PC-3 (cell line): ENCODE measurements around the gene CCL14. TPM values are rescaled to one million over a fixed set of nuclear protein-coding genes. Genes with fewer than 3 reads are reported as not detected.

Experiments
- ATAC-seq: fragments of 200-7000 bp; cut with Tn5 transposase; 2 replicates; pipeline ENCODE4 v1.9.1; 2020; ENCODE audit warnings: mild to moderate bottlenecking, moderate library complexity
- BruUV-seq: library from RNA; stranded (reverse); fragments of 400-500 nt; replicated peaks from 2 replicates; lab custom pipeline; 2021; lab: Mats Ljungman, UMichigan
- CTCF ChIA-PET: fragments of 300-600 bp; sonication (Branson Sonifier 250); formaldehyde crosslinking; loops from one replicate; lab custom pipeline; 2022; ENCODE audit warnings: antibody characterized with exemption; lab: Charles Lee
- POLR2A ChIA-PET: fragments of 300-600 bp; sonication (Branson Sonifier 250); formaldehyde crosslinking; loops from one replicate; lab custom pipeline; 2022; ENCODE audit warnings: antibody characterized with exemption; ENCODE audit not compliant: unreplicated experiment; lab: Charles Lee
- DNase-seq: peaks from one replicate; pipeline ENCODE4 v3.0.0-alpha.2; 2015
- H2AFZ ChIP-seq: fragments of 300-600 bp; sonication (generic); 2 replicates; pipeline ENCODE4 v1.6.0; 2016; ENCODE audit warnings: antibody characterized with exemption, low read length
- H3F3A ChIP-seq: fragments of 300-600 bp; sonication (generic); one replicate; pipeline ENCODE4 v1.6.0; 2017; ENCODE audit warnings: antibody characterized with exemption, low read length, control low read depth, mild to moderate bottlenecking; ENCODE audit not compliant: unreplicated experiment
- H3K27ac ChIP-seq: fragments of 300-600 bp; sonication (generic); 2 replicates; pipeline ENCODE4 v1.5.1; 2016; ENCODE audit warnings: mild to moderate bottlenecking, low read length
- H3K27me3 ChIP-seq: fragments of 300-600 bp; sonication (generic); 2 replicates; pipeline ENCODE4 v1.6.1; 2016; ENCODE audit warnings: low read length, mixed read lengths
- H3K36me3 ChIP-seq: fragments of 300-600 bp; sonication (generic); 2 replicates; pipeline ENCODE4 v1.6.1; 2016; ENCODE audit warnings: low read depth, mixed run types, low read length, mixed read lengths
- H3K4me1 ChIP-seq: fragments of 300-600 bp; sonication (generic); 2 replicates; pipeline ENCODE4 v1.5.1; 2016; ENCODE audit warnings: low read length; ENCODE audit not compliant: insufficient read depth
- H3K4me2 ChIP-seq: fragments of 300-600 bp; sonication (generic); 2 replicates; pipeline ENCODE4 v1.6.0; 2016; ENCODE audit warnings: low read length
- H3K4me3 ChIP-seq: fragments of 300-600 bp; sonication (generic); 2 replicates; pipeline ENCODE4 v1.5.1; 2016; ENCODE audit warnings: mild to moderate bottlenecking, low read length, mixed read lengths
- H3K79me2 ChIP-seq: fragments of 300-600 bp; sonication (generic); 2 replicates; pipeline ENCODE4 v1.6.1; 2017; ENCODE audit warnings: low read length, mixed read lengths
- H3K9ac ChIP-seq: fragments of 300-600 bp; sonication (generic); 2 replicates; pipeline ENCODE4 v1.6.0; 2016; ENCODE audit warnings: mild to moderate bottlenecking, low read length
- H3K9me2 ChIP-seq: fragments of 300-600 bp; sonication (generic); replicated peaks from 2 replicates; pipeline ENCODE4 v1.6.1; 2016; ENCODE audit warnings: mixed run types, low read length, mixed read lengths
- H3K9me3 ChIP-seq: fragments of 300-600 bp; sonication (generic); 2 replicates; pipeline ENCODE4 v1.6.1; 2016; ENCODE audit warnings: low read length, mixed read lengths
- H4K20me1 ChIP-seq: fragments of 300-600 bp; sonication (generic); 2 replicates; pipeline ENCODE4 v1.6.1; 2016; ENCODE audit warnings: low read length, mixed read lengths
- EZH2 ChIP-seq: fragments of 300-600 bp; sonication (generic); IDR thresholded peaks from one replicate; pipeline ENCODE4 v1.6.1; 2017; ENCODE audit warnings: antibody characterized with exemption, mild to moderate bottlenecking, low read length; ENCODE audit not compliant: unreplicated experiment
- EZH2phosphoT487 ChIP-seq: fragments of 300-600 bp; sonication (generic); IDR thresholded peaks from 2 replicates; pipeline ENCODE4 v1.6.1; 2018; ENCODE audit warnings: mild to moderate bottlenecking, antibody characterized with exemption, low read length, borderline replicate concordance
- intact Hi-C: fragments of 100-400 bp; cut with micrococcal nuclease; formaldehyde crosslinking; loops from 2 replicates; pipeline ENCODE4 v1.9.0; 2023
- total RNA-seq: library from RNA; depleted of rRNA; stranded (reverse); fragments of >200 nt; gene quantifications from 2 replicates; pipeline ENCODE4 v1.2.3, GENCODE V29; 2014; rRNA removed
- TF ChIP-seq, protein P1 (sequence below): fragments of 300-600 bp; sonication (generic); conservative IDR thresholded peaks from 2 replicates; pipeline ENCODE4 v1.5.1; 2017; ENCODE audit warnings: antibody characterized with exemption, low read depth, mild to moderate bottlenecking, low read length

CCL14 gene
- total RNA-seq, 1 experiment from 2014 or later, result not detected

DNA sequence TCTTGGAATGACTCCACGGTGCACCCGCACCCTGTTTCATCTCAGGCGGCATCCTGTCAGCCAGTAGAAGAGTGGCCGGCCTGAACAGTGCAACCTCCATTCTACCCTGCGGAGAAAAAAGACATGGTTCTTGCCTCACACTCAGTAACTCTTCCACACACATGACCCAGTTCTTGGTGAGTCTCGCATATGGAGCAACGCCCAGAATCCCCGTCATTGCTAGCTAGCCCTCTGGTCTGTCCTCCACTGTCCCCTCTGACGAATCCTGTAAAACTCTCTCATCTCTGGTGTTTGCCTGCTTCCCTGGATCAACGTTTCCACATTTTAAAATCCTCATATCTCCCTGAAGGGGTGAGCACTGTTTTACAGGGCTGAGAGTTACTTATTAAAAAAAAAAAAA lies 51.8 kb downstream of the CCL14 start:
- Histone ChIP-seq H3K79me2 (no peaks in the 10 kb centered on the region), H3K4me1 (peaks cover 7% of the 10 kb centered on the region; the same call in 1 of the 2 replicates), H3K9ac (no peak overlapping the region), H3K27ac (no peak overlapping the region), H3K4me3 (no peak overlapping the region), H3K36me3 (no peaks in the 10 kb centered on the region), H3F3A (no peaks in the 10 kb centered on the region), H3K4me2 (no peak overlapping the region), H3K27me3 (no peaks in the 10 kb centered on the region), H3K9me3 (no peaks in the 10 kb centered on the region), H4K20me1 (no peaks in the 10 kb centered on the region), H3K9me2 (no peaks in the 10 kb centered on the region), H2AFZ (no peak overlapping the region)
- ChIA-PET POLR2A (no interaction called here), CTCF (no interaction called here)
- TF ChIP-seq EZH2phosphoT487, result no peak
- no peak for TF ChIP-seq EZH2
- TF ChIP-seq, protein P1, sequence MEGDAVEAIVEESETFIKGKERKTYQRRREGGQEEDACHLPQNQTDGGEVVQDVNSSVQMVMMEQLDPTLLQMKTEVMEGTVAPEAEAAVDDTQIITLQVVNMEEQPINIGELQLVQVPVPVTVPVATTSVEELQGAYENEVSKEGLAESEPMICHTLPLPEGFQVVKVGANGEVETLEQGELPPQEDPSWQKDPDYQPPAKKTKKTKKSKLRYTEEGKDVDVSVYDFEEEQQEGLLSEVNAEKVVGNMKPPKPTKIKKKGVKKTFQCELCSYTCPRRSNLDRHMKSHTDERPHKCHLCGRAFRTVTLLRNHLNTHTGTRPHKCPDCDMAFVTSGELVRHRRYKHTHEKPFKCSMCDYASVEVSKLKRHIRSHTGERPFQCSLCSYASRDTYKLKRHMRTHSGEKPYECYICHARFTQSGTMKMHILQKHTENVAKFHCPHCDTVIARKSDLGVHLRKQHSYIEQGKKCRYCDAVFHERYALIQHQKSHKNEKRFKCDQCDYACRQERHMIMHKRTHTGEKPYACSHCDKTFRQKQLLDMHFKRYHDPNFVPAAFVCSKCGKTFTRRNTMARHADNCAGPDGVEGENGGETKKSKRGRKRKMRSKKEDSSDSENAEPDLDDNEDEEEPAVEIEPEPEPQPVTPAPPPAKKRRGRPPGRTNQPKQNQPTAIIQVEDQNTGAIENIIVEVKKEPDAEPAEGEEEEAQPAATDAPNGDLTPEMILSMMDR, result no peak
- DNase-seq (no peak), ATAC-seq (no peak)
- BruUV-seq, result no TSS peak
- intact Hi-C loops, result no loop called here

Other genes starting within 250 kb of the CCL14 start
- gene GAS2L2, start 233.5 kb downstream of the CCL14 start, total RNA-seq, result not detected in 2 replicates
- gene C17orf50, start 225.8 kb downstream of the CCL14 start, total RNA-seq, result not detected in 2 replicates
- gene MMP28, start 191.1 kb downstream of the CCL14 start, total RNA-seq, result 1.6 and 2.4 TPM in 2 replicates
- gene TAF15, start 177.2 kb downstream of the CCL14 start, total RNA-seq, result 32.4 and 48.1 TPM in 2 replicates
- gene HEATR9, start 117.8 kb downstream of the CCL14 start, total RNA-seq, result not detected in 2 replicates
- not detected in 2 replicates for gene CCL5, start 106.4 kb downstream of the CCL14 start, total RNA-seq
- gene RDM1, start 56.0 kb downstream of the CCL14 start, total RNA-seq, result 2.0 and 2.6 TPM in 2 replicates
- not detected in 2 replicates for gene LYZL6, start 43.0 kb downstream of the CCL14 start, total RNA-seq
- not detected in 2 replicates for gene CCL16, start 5.2 kb downstream of the CCL14 start, total RNA-seq
- not detected in 2 replicates for gene CCL15, start 14.8 kb upstream of the CCL14 start, total RNA-seq
- gene CCL23, start 31.2 kb upstream of the CCL14 start, total RNA-seq, result not detected in 2 replicates
- gene CCL18, start 77.5 kb upstream of the CCL14 start, total RNA-seq, result not detected in 2 replicates
- gene CCL3, start 103.4 kb upstream of the CCL14 start, total RNA-seq, result not detected in 2 replicates
- not detected in 2 replicates for gene CCL4, start 117.1 kb upstream of the CCL14 start, total RNA-seq
- 1.4 and 4.3 TPM in 2 replicates for gene TBC1D3B, start 189.9 kb upstream of the CCL14 start, total RNA-seq
- gene CCL3L1, start 210.0 kb upstream of the CCL14 start, total RNA-seq, result not detected in 2 replicates
- gene CCL4L2, start 224.3 kb upstream of the CCL14 start, total RNA-seq, result not detected in 2 replicates